H4 (cell line): ENCODE data around the gene KANK2. TPM values are rescaled to one million over a fixed set of nuclear protein-coding genes. Genes with fewer than 3 reads are reported as not detected.
"Not testable (repeated sequence)": the region's sequence is repeated elsewhere in the genome, so short reads cannot be mapped to it uniquely, and the experiment has no call there.

Source experiments
- DNase-seq: peaks from one replicate; pipeline ENCODE4 v3.0.0-alpha.2; 2015; ENCODE audit warnings: low spot score
- total RNA-seq: library from RNA; depleted of rRNA; stranded (reverse); fragments of >200 nt; shearing (Covaris generic); gene quantifications from 2 replicates; pipeline ENCODE4 v1.2.3, GENCODE V29; 2014; rRNA removed

The KANK2 gene
- total RNA-seq, 1 experiment from 2014 or later, result 63.8 TPM

- DNase-seq, result not testable (repeated sequence)
Measured at GRCh38 chr19:11140023-11140538, 57.3 kb downstream of the KANK2 start.

GRCh38 chr19:11138601-11139300 lies 58.6 kb downstream of the KANK2 start:
- peak; percentile 92 for DNase-seq

GRCh38 chr19:11137542-11138384 lies 59.6 kb downstream of the KANK2 start:
- DNase-seq, result peak; percentile 88

GRCh38 chr19:11136400-11137101 lies 60.8 kb downstream of the KANK2 start:
- DNase-seq, result no peak

- no peak for DNase-seq
Measured at GRCh38 chr19:11131471-11131870, 65.9 kb downstream of the KANK2 start.

GRCh38 chr19:11130824-11131455 lies 66.4 kb downstream of the KANK2 start:
- DNase-seq, result peak; percentile 58

- no peak for DNase-seq
Measured at GRCh38 chr19:11127905-11128304, 69.4 kb downstream of the KANK2 start.

GRCh38 chr19:11125994-11126685 lies 71.2 kb downstream of the KANK2 start:
- DNase-seq, result peak; percentile 60

GRCh38 chr19:11124157-11124556 lies 73.2 kb downstream of the KANK2 start:
- not testable (repeated sequence) for DNase-seq

- no peak for DNase-seq
Measured at GRCh38 chr19:11123114-11123513, 74.2 kb downstream of the KANK2 start.

GRCh38 chr19:11121963-11122362 lies 75.4 kb downstream of the KANK2 start:
- not testable (repeated sequence) for DNase-seq

GRCh38 chr19:11116507-11116906 lies 80.8 kb downstream of the KANK2 start:
- no peak for DNase-seq

- no peak for DNase-seq
Measured at GRCh38 chr19:11115895-11116446, 81.4 kb downstream of the KANK2 start.

GRCh38 chr19:11115042-11115441 lies 82.3 kb downstream of the KANK2 start:
- no peak for DNase-seq

Other genes with a start within 250 kb of the KANK2 start
- gene SMARCA4, start 236.5 kb downstream of the KANK2 start, total RNA-seq, result 47.2 and 57.9 TPM in 2 replicates
- 82.0 and 87.2 TPM in 2 replicates for gene LDLR, start 108.1 kb downstream of the KANK2 start, total RNA-seq
- gene SPC24, start 41.8 kb downstream of the KANK2 start, total RNA-seq, result 32.6 and 37.8 TPM in 2 replicates
- not detected in 2 replicates for gene ANGPTL8, start 42.1 kb upstream of the KANK2 start, total RNA-seq
- gene DOCK6, start 65.0 kb upstream of the KANK2 start, total RNA-seq, result 3.3 and 3.9 TPM in 2 replicates
- not detected in 2 replicates for gene TSPAN16, start 98.6 kb upstream of the KANK2 start, total RNA-seq
- gene RAB3D, start 142.1 kb upstream of the KANK2 start, total RNA-seq, result 0.37 TPM in 1 of 2 replicates, not detected in the other
- 74.7 and 139 TPM in 2 replicates for gene TMEM205, start 148.7 kb upstream of the KANK2 start, total RNA-seq
- gene CCDC159, start 149.0 kb upstream of the KANK2 start, total RNA-seq, result 3.6 and 5.1 TPM in 2 replicates
- gene PLPPR2, start 157.9 kb upstream of the KANK2 start, total RNA-seq, result 10.7 and 12.7 TPM in 2 replicates
- 0.45 and 1.0 TPM in 2 replicates for gene SWSAP1, start 177.1 kb upstream of the KANK2 start, total RNA-seq
- 3.0 and 5.4 TPM in 2 replicates for gene EPOR, start 186.8 kb upstream of the KANK2 start, total RNA-seq
- gene RGL3, start 221.8 kb upstream of the KANK2 start, total RNA-seq, result 0.14 TPM in 1 of 2 replicates, not detected in the other
- 0.99 and 1.7 TPM in 2 replicates for gene ODAD3, start 237.6 kb upstream of the KANK2 start, total RNA-seq
- gene PRKCSH, start 238.1 kb upstream of the KANK2 start, total RNA-seq, result 40.7 and 54.9 TPM in 2 replicates